Activated naive CD8-positive, alpha-beta T cell treated with anti-CD3 and anti-CD28 coated beads for 36 hours (primary cell): Measurements from ENCODE around the gene NAMPT. TPM values are rescaled to one million over a fixed set of nuclear protein-coding genes. Genes with fewer than 3 reads are reported as not detected.

ENCODE experiments used
- DNase-seq: peaks from one replicate; pipeline ENCODE4 v3.0.0; 2021
- H3K27ac Mint-ChIP-seq: one replicate; pipeline ENCODE4 v1.8.0; 2022; ENCODE audit warnings: mild to moderate bottlenecking, moderate library complexity, mixed read lengths
- H3K27me3 Mint-ChIP-seq: one replicate; pipeline ENCODE4 v1.8.0; 2022; ENCODE audit warnings: mild to moderate bottlenecking, mixed read lengths
- H3K36me3 Mint-ChIP-seq: one replicate; pipeline ENCODE4 v1.8.0; 2021; ENCODE audit warnings: mild to moderate bottlenecking, mixed read lengths
- H3K4me1 Mint-ChIP-seq: one replicate; pipeline ENCODE4 v1.8.0; 2021; ENCODE audit warnings: mixed read lengths
- H3K4me3 Mint-ChIP-seq: one replicate; pipeline ENCODE4 v1.8.0; 2022; ENCODE audit warnings: mild to moderate bottlenecking, moderate library complexity, mixed read lengths
- H3K9me3 Mint-ChIP-seq: one replicate; pipeline ENCODE4 v1.8.0; 2022; ENCODE audit warnings: mixed read lengths
- total RNA-seq, 2 experiments: library from RNA; stranded (reverse); gene quantifications; one replicate each; pipeline ENCODE4 v1.2.3, GENCODE V29; 2021

Gene NAMPT
- total RNA-seq, 2 experiments from 2014 or later, result 590 to 613 TPM

- no peak for DNase-seq
- Mint-ChIP-seq H3K4me3 (no peak overlapping the region), H3K9me3 (peaks cover 29% of the 10 kb centered on the region), H3K36me3 (peaks cover 48% of the 10 kb centered on the region), H3K27ac (peak overlapping the region; percentile 25), H3K27me3 (no peaks in the 10 kb centered on the region), H3K4me1 (no peaks in the 10 kb centered on the region)
These were observed 37.7 kb downstream of the NAMPT start for GRCh38 chr7:106246902-106247711.

- no peak overlapping the region for H3K4me3 Mint-ChIP-seq
- peaks cover 24% of the 10 kb centered on the region for H3K9me3 Mint-ChIP-seq
- H3K27ac Mint-ChIP-seq, result no peak overlapping the region
- H3K4me1 Mint-ChIP-seq, result no peaks in the 10 kb centered on the region
- no peak for DNase-seq
- no peaks in the 10 kb centered on the region for H3K27me3 Mint-ChIP-seq
- H3K36me3 Mint-ChIP-seq, result peaks cover 28% of the 10 kb centered on the region
These were observed 40.9 kb downstream of the NAMPT start for GRCh38 chr7:106243893-106244292.

- no peak overlapping the region for H3K4me3 Mint-ChIP-seq
- peaks cover 4% of the 10 kb centered on the region for H3K36me3 Mint-ChIP-seq
- peaks cover 7% of the 10 kb centered on the region for H3K27me3 Mint-ChIP-seq
- no peak for DNase-seq
- no peaks in the 10 kb centered on the region for H3K4me1 Mint-ChIP-seq
- peaks cover 9% of the 10 kb centered on the region for H3K9me3 Mint-ChIP-seq
- no peak overlapping the region for H3K27ac Mint-ChIP-seq
These were observed 45.4 kb downstream of the NAMPT start for GRCh38 chr7:106239406-106239805.

- Mint-ChIP-seq H3K4me3 (no peak overlapping the region), H3K36me3 (peaks cover under 1% of the 10 kb centered on the region), H3K27me3 (peaks cover 13% of the 10 kb centered on the region), H3K4me1 (no peaks in the 10 kb centered on the region), H3K9me3 (peaks cover 3% of the 10 kb centered on the region), H3K27ac (no peak overlapping the region)
- DNase-seq, result no peak
These were observed 46.0 kb downstream of the NAMPT start for GRCh38 chr7:106238830-106239229.

- Mint-ChIP-seq H3K27ac (no peak overlapping the region), H3K4me3 (no peak overlapping the region), H3K27me3 (peaks cover 28% of the 10 kb centered on the region), H3K9me3 (no peaks in the 10 kb centered on the region), H3K36me3 (no peaks in the 10 kb centered on the region), H3K4me1 (no peaks in the 10 kb centered on the region)
- DNase-seq, result no peak
These were observed 48.7 kb downstream of the NAMPT start for GRCh38 chr7:106236065-106236464.

- H3K27ac Mint-ChIP-seq, result no peak overlapping the region
- H3K36me3 Mint-ChIP-seq, result no peaks in the 10 kb centered on the region
- no peaks in the 10 kb centered on the region for H3K9me3 Mint-ChIP-seq
- no peak overlapping the region for H3K4me3 Mint-ChIP-seq
- H3K27me3 Mint-ChIP-seq, result peaks cover 37% of the 10 kb centered on the region
- no peak for DNase-seq
- H3K4me1 Mint-ChIP-seq, result no peaks in the 10 kb centered on the region
These were observed 50.4 kb downstream of the NAMPT start for GRCh38 chr7:106234425-106234824.

- Mint-ChIP-seq H3K4me3 (no peak overlapping the region), H3K36me3 (no peaks in the 10 kb centered on the region), H3K9me3 (no peaks in the 10 kb centered on the region), H3K4me1 (no peaks in the 10 kb centered on the region), H3K27ac (no peak overlapping the region), H3K27me3 (peaks cover 48% of the 10 kb centered on the region)
- no peak for DNase-seq
These were observed 52.8 kb downstream of the NAMPT start for GRCh38 chr7:106231856-106232490.

GRCh38 chr7:106225856-106226255, 58.9 kb downstream of the NAMPT start:
- Mint-ChIP-seq H3K27me3 (peaks cover 40% of the 10 kb centered on the region), H3K4me3 (no peak overlapping the region), H3K36me3 (no peaks in the 10 kb centered on the region), H3K9me3 (no peaks in the 10 kb centered on the region), H3K27ac (no peak overlapping the region), H3K4me1 (peaks cover 6% of the 10 kb centered on the region)
- no peak for DNase-seq

GRCh38 chr7:106224797-106225196, 60.0 kb downstream of the NAMPT start:
- Mint-ChIP-seq H3K4me3 (no peak overlapping the region), H3K27me3 (peaks cover 37% of the 10 kb centered on the region), H3K9me3 (no peaks in the 10 kb centered on the region), H3K4me1 (peaks cover 6% of the 10 kb centered on the region), H3K36me3 (no peaks in the 10 kb centered on the region), H3K27ac (no peak overlapping the region)
- no peak for DNase-seq

GRCh38 chr7:106223156-106223555, 61.6 kb downstream of the NAMPT start:
- H3K4me3 Mint-ChIP-seq, result no peak overlapping the region
- H3K27ac Mint-ChIP-seq, result no peak overlapping the region
- peaks cover 34% of the 10 kb centered on the region for H3K27me3 Mint-ChIP-seq
- no peaks in the 10 kb centered on the region for H3K9me3 Mint-ChIP-seq
- H3K4me1 Mint-ChIP-seq, result peaks cover 6% of the 10 kb centered on the region
- no peak for DNase-seq
- H3K36me3 Mint-ChIP-seq, result no peaks in the 10 kb centered on the region

- H3K9me3 Mint-ChIP-seq, result no peaks in the 10 kb centered on the region
- H3K27me3 Mint-ChIP-seq, result peaks cover 28% of the 10 kb centered on the region
- no peak overlapping the region for H3K4me3 Mint-ChIP-seq
- H3K27ac Mint-ChIP-seq, result no peak overlapping the region
- no peak for DNase-seq
- H3K36me3 Mint-ChIP-seq, result no peaks in the 10 kb centered on the region
- peaks cover 6% of the 10 kb centered on the region for H3K4me1 Mint-ChIP-seq
These were observed 62.2 kb downstream of the NAMPT start for GRCh38 chr7:106222545-106222944.

- no peaks in the 10 kb centered on the region for H3K36me3 Mint-ChIP-seq
- peaks cover 29% of the 10 kb centered on the region for H3K27me3 Mint-ChIP-seq
- peaks cover 6% of the 10 kb centered on the region for H3K4me1 Mint-ChIP-seq
- H3K4me3 Mint-ChIP-seq, result no peak overlapping the region
- no peak overlapping the region for H3K27ac Mint-ChIP-seq
- DNase-seq, result no peak
- no peaks in the 10 kb centered on the region for H3K9me3 Mint-ChIP-seq
These were observed 64.5 kb downstream of the NAMPT start for GRCh38 chr7:106220307-106220706.

GRCh38 chr7:106219170-106219569, 65.6 kb downstream of the NAMPT start:
- DNase-seq, result no peak
- H3K27ac Mint-ChIP-seq, result no peak overlapping the region
- H3K27me3 Mint-ChIP-seq, result peaks cover 22% of the 10 kb centered on the region
- H3K4me3 Mint-ChIP-seq, result no peak overlapping the region
- no peaks in the 10 kb centered on the region for H3K9me3 Mint-ChIP-seq
- H3K36me3 Mint-ChIP-seq, result no peaks in the 10 kb centered on the region
- peaks cover 6% of the 10 kb centered on the region for H3K4me1 Mint-ChIP-seq

- H3K4me1 Mint-ChIP-seq, result peaks cover 6% of the 10 kb centered on the region
- peaks cover 22% of the 10 kb centered on the region for H3K27me3 Mint-ChIP-seq
- no peak overlapping the region for H3K27ac Mint-ChIP-seq
- no peak overlapping the region for H3K4me3 Mint-ChIP-seq
- no peaks in the 10 kb centered on the region for H3K36me3 Mint-ChIP-seq
- no peak for DNase-seq
- no peaks in the 10 kb centered on the region for H3K9me3 Mint-ChIP-seq
These were observed 66.2 kb downstream of the NAMPT start for GRCh38 chr7:106218546-106218945.

GRCh38 chr7:106216923-106217542, 67.8 kb downstream of the NAMPT start:
- H3K9me3 Mint-ChIP-seq, result peaks cover 1% of the 10 kb centered on the region
- no peak for DNase-seq
- H3K27ac Mint-ChIP-seq, result no peak overlapping the region
- peaks cover under 1% of the 10 kb centered on the region for H3K4me1 Mint-ChIP-seq
- peaks cover 22% of the 10 kb centered on the region for H3K27me3 Mint-ChIP-seq
- no peak overlapping the region for H3K4me3 Mint-ChIP-seq
- H3K36me3 Mint-ChIP-seq, result no peaks in the 10 kb centered on the region
